Pancreas (tissue), 10 donors: ENCODE measurements around the gene IRF2. TPM values are rescaled to one million over a fixed set of nuclear protein-coding genes. Genes with fewer than 3 reads are reported as not detected.

Source experiments
- ATAC-seq, 4 donors: fragments of 200-7000 bp; cut with Tn5 transposase; one replicate each; pipeline versions ENCODE4 v1.8.0 to v1.9.1; 2020; ENCODE audit warnings: mild to moderate bottlenecking in 4 of 4, moderate library complexity in 4 of 4
- DNase-seq, 6 donors: peaks; one replicate each; pipeline ENCODE4 v3.0.0-alpha.2; 2020
- FAIRE-seq: peaks from 2 replicates; lab custom pipeline; 2012; peaks lifted over from hg19 to GRCh38; lab: Jason Lieb, UNC
- H3K27ac ChIP-seq, 4 donors: fragments of 200-600 bp; sonication (generic); 1 replicate in 3 of 4; 2 replicates in 1 of 4; pipeline versions ENCODE4 v1.5.0 to v1.8.0; 2020
- H3K27me3 ChIP-seq, 4 donors: fragments of 200-600 bp; one replicate each; pipeline ENCODE4 v1.8.0; 2021
- H3K36me3 ChIP-seq, 3 donors: fragments of 200-600 bp; sonication (generic) in 1 of 3; one replicate each; pipeline versions ENCODE4 v1.5.0 to v1.8.0; 2020 to 2021
- H3K4me1 ChIP-seq, 3 donors: fragments of 200-600 bp; one replicate each; pipeline ENCODE4 v1.8.0; 2021
- H3K4me3 ChIP-seq, 4 donors: fragments of 200-600 bp; sonication (generic) in 2 of 4; one replicate each; pipeline versions ENCODE4 v1.5.0 to v1.8.0; 2020 to 2021
- H3K9me3 ChIP-seq, 4 donors: fragments of 200-600 bp; one replicate each; pipeline ENCODE4 v1.8.0; 2021
- WGBS, 2 donors: extraction: QIAGEN DNeasy Blood & Tissue Kit; methylation state at CpG; one replicate each; pipeline ENCODE4 v1.1.7; 2013; 5-methylcytosine and 5-hydroxymethylcytosine counted together
- intact Hi-C, 3 donors: fragments of 100-400 bp; cut with DNase I; formaldehyde crosslinking; loops; one replicate each; pipeline versions ENCODE4 v1.11.1 to v1.14.2; 2022
- polyA plus RNA-seq, 2 donors: library from polyadenylated mRNA; stranded (reverse); fragments of 200-250 nt; gene quantifications; one replicate each; pipeline ENCODE4 v1.2.3, GENCODE V29; 2013
- total RNA-seq, 6 donors: library from RNA; stranded (reverse); fragmentation: NEBNext Ultra II Directional in 4 of 6; extraction: Animal tissue kit (Norgen Biotek cat#: 25700) in 4 of 6; gene quantifications; one replicate each; pipeline versions ENCODE4 v1.2.1 to v1.2.4, GENCODE V29; 2021 to 2023
- TF ChIP-seq, protein P1 (sequence below), 4 donors: fragments of 200-600 bp; sonication (generic) in 3 of 4; IDR thresholded peaks; one replicate each; pipeline versions ENCODE4 v1.5.0 to v1.8.0; 2021; ENCODE audit warnings: antibody characterized with exemption in 4 of 4
- donor health status: healthy with polysubstance abuse.
- donor health status: DM: no; HTN: no; CAD: no; lungs with moderate emphysema.
- donor health status: DM: no; HTN: no; CAD: no.
- donor health status: control.
- donor health status: control.
- donor health status: Bipolar disorder and iron deficiency.
- donor health status: DM: yes; HTN: yes; CAD: no.
- donor health status: DM: no; HTN: no; CAD: no.
- donor health status: DM: no; HTN: no; CAD: no.
- donor health status: DM: yes; HTN: yes; CAD: no.

The IRF2 gene
- total and polyA plus RNA-seq, 8 donors, result 6.8 to 32.3 (median 12.3) TPM

- ATAC-seq (peak in 1 of 4 donors; percentile 43), FAIRE-seq (no peak), DNase-seq (no peak)
- H3K4me1 ChIP-seq, result no peaks in the 10 kb centered on the region
- no peak overlapping the region for H3K27ac ChIP-seq
- intact Hi-C loops, result no loop called here
- WGBS, 2 donors, result 66 to 68% methylated on average over 6 of the region's 6 CpGs
- H3K4me3 ChIP-seq, result no peak overlapping the region
- peaks cover 0 to 9% (median 0%) of the 10 kb centered on the region in 3 donors for H3K36me3 ChIP-seq
- H3K9me3 ChIP-seq, result no peaks in the 10 kb centered on the region
- H3K27me3 ChIP-seq, result no peaks in the 10 kb centered on the region
- TF ChIP-seq, protein P1, sequence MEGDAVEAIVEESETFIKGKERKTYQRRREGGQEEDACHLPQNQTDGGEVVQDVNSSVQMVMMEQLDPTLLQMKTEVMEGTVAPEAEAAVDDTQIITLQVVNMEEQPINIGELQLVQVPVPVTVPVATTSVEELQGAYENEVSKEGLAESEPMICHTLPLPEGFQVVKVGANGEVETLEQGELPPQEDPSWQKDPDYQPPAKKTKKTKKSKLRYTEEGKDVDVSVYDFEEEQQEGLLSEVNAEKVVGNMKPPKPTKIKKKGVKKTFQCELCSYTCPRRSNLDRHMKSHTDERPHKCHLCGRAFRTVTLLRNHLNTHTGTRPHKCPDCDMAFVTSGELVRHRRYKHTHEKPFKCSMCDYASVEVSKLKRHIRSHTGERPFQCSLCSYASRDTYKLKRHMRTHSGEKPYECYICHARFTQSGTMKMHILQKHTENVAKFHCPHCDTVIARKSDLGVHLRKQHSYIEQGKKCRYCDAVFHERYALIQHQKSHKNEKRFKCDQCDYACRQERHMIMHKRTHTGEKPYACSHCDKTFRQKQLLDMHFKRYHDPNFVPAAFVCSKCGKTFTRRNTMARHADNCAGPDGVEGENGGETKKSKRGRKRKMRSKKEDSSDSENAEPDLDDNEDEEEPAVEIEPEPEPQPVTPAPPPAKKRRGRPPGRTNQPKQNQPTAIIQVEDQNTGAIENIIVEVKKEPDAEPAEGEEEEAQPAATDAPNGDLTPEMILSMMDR (IDR thresholded peaks at IDR 0.05), result no peak
Observed at GRCh38 chr4:184397516-184398163, 76.7 kb downstream of the IRF2 start.

DNA sequence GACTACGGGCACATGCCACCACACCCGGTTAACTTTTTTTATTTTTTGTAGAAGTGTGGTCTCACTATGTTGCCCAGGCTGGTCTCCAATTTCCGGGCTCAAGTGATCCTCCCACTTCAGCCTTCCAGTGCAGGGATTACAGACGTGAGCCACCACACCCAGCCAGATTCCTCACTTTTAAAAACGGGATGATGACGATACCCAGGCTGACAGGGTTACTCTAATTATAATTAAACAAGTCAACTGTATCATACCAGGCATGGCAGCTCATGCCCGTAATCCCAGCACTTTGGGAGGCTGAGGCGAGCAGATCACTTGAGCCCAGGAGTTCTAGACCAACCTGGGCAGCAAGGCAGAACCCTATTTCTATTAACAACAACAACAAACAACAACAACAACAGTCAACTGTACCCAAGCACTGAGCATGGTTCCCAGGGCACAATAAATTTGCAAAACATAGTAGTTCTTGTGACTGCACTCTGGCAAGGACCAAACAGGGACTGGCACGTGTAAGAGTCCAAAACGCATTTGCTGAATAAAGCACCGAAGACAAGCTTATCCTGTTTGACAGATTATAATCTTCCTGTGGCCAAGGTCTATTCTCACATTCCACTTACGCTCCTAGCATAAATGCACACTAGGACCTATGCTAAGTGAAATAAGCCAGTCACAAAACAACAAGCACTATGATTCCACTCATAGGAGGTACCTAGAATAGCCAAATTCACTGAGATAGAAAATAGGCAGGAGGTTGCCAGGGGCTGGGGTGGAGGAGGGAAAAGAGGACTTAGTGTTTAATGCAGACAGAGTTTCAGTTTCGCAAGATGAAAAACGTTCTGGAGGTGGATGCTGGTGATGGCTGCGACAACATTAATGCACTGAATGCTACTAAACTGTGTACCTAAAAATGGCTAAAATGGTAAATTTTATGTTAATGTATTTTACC, 77.5 kb downstream of the IRF2 start:
- no peaks in the 10 kb centered on the region for H3K27me3 ChIP-seq
- H3K4me3 ChIP-seq, result no peak overlapping the region
- no peak for FAIRE-seq
- ATAC-seq, result no peak
- peaks cover 0 to 17% (median 0%) of the 10 kb centered on the region in 3 donors for H3K36me3 ChIP-seq
- intact Hi-C loops, result no loop called here
- TF ChIP-seq, protein P1 (IDR thresholded peaks at IDR 0.05), result no peak
- WGBS, 2 donors, result 86% methylated on average over 15 of the region's 15 CpGs
- no peak overlapping the region for H3K27ac ChIP-seq
- DNase-seq, result no peak
- no peaks in the 10 kb centered on the region for H3K4me1 ChIP-seq
- H3K9me3 ChIP-seq, result no peaks in the 10 kb centered on the region

DNA sequence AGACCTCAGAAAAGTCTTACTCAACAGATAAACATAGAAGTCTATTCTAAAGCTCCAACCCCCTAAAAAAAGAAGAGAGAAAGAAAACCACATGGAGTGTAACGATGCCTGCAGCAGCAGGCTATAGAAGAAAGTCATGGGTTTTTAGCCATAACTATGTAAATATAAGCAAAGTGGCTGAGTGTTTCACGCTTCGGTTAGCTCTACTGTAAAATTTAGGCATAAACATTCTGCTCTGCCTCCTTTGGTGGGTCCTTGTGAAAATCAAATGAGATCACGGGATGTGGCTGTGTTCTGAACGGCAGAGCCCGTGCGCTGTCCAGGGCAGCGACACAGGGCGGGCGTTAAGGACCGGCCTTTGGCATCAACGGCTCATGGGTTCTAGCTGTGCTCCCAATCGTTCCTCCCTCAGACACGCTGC, 78.4 kb downstream of the IRF2 start:
- ATAC-seq, result no peak
- H3K36me3 ChIP-seq, result peaks cover 0 to 21% (median 0%) of the 10 kb centered on the region in 3 donors
- intact Hi-C loops, result no loop called here
- TF ChIP-seq, protein P1 (IDR thresholded peaks at IDR 0.05), result no peak
- no peak for FAIRE-seq
- H3K27me3 ChIP-seq, result no peaks in the 10 kb centered on the region
- no peak overlapping the region for H3K4me3 ChIP-seq
- DNase-seq, result no peak
- 96 to 98% methylated on average over 14 of the region's 14 CpGs for WGBS, 2 donors
- H3K27ac ChIP-seq, result no peak overlapping the region
- no peaks in the 10 kb centered on the region for H3K4me1 ChIP-seq
- H3K9me3 ChIP-seq, result no peaks in the 10 kb centered on the region

DNA sequence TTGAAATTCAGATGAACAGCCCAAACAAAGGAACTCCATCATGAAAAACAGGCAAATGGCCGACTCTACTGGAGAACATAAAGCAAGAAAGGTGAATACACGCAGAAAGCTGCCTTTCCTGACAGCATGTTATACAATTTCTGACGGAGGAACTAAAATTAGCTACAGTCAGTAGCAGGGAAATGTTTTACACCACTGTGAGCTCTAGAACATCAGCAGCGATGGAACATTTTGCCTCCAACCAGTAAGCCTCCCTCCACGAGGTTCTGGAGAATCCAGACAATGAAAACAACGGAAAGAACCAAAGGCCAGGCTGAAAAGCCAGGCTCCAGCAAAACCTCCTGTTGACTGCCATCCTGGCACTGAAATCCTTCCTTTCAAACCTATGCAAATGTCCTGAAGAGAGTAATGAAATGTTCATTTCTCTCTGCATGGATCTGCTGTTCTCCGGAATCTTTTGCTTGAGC, 78.9 kb downstream of the IRF2 start:
- WGBS, 2 donors, result 92 to 96% methylated on average over 7 of the region's 7 CpGs
- H3K4me1 ChIP-seq, result no peaks in the 10 kb centered on the region
- no peak overlapping the region for H3K4me3 ChIP-seq
- H3K36me3 ChIP-seq, result peaks cover 0 to 23% (median 0%) of the 10 kb centered on the region in 3 donors
- DNase-seq (no peak), FAIRE-seq (no peak), ATAC-seq (no peak)
- H3K27ac ChIP-seq, result no peak overlapping the region
- no peaks in the 10 kb centered on the region for H3K27me3 ChIP-seq
- H3K9me3 ChIP-seq, result no peaks in the 10 kb centered on the region
- intact Hi-C loops, result no loop called here
- TF ChIP-seq, protein P1 (IDR thresholded peaks at IDR 0.05), result no peak
